Superior temporal gyrus (tissue), 1 donor: ENCODE data around the gene ADRA2C.

Source experiments
- DNase-seq: peaks from one replicate; pipeline ENCODE4 v3.0.0-alpha.2; 2016; ENCODE audit errors: extremely low spot score

ADRA2C gene

GRCh38 chr4:3760346-3760745 is 5.8 kb upstream of the ADRA2C start:
- DNase-seq = no peak

GRCh38 chr4:3760841-3761240 is 5.3 kb upstream of the ADRA2C start:
- no peak for DNase-seq

- no peak for DNase-seq
These were observed 3.9 kb upstream of the ADRA2C start for GRCh38 chr4:3762264-3762663.

GRCh38 chr4:3762753-3763549 is 3.2 kb upstream of the ADRA2C start:
- DNase-seq = no peak

GRCh38 chr4:3765271-3766035 is 732 bp upstream of the ADRA2C start:
- DNase-seq = peak; percentile 56

- no peak for DNase-seq
These were observed 792 bp downstream of the ADRA2C start for GRCh38 chr4:3766785-3767569.

GRCh38 chr4:3767570-3768288 is 1.5 kb downstream of the ADRA2C start:
- DNase-seq = no peak

GRCh38 chr4:3768842-3769641 is 2.9 kb downstream of the ADRA2C start:
- no peak for DNase-seq

- no peak for DNase-seq
These were observed 3.5 kb downstream of the ADRA2C start for GRCh38 chr4:3769642-3770184.

GRCh38 chr4:3770323-3771163 is 4.4 kb downstream of the ADRA2C start:
- DNase-seq = no peak

- DNase-seq = no peak
These were observed 5.1 kb downstream of the ADRA2C start for GRCh38 chr4:3771164-3771809.

GRCh38 chr4:3771939-3772495 is 5.8 kb downstream of the ADRA2C start:
- DNase-seq = no peak

- no peak for DNase-seq
These were observed 6.4 kb downstream of the ADRA2C start for GRCh38 chr4:3772632-3773031.

- DNase-seq = no peak
These were observed 7.4 kb downstream of the ADRA2C start for GRCh38 chr4:3773552-3774001.

- DNase-seq = no peak
These were observed 8.2 kb downstream of the ADRA2C start for GRCh38 chr4:3774253-3774883.

- no peak for DNase-seq
These were observed 8.8 kb downstream of the ADRA2C start for GRCh38 chr4:3775005-3775404.

GRCh38 chr4:3775576-3775975 is 9.4 kb downstream of the ADRA2C start:
- DNase-seq = no peak
